ENCODE measurements around the gene FBXO45.
"Not testable (repeated sequence)": the region's sequence is repeated elsewhere in the genome, so short reads cannot be mapped to it uniquely, and the experiment has no call there.

- TF ChIP-seq RAD21 (IDR thresholded peaks at IDR 0.05; ENCODE audit: low read depth); ATF3 (IDR thresholded peaks at IDR 0.05); CTCF (IDR thresholded peaks at IDR 0.05 in 2 of 3, conservative IDR thresholded peaks at IDR 0.05 in 1 of 3; ENCODE audit: borderline replicate concordance in 1 of 3, insufficient read depth in 1 of 3, low read depth in 2 of 3, low read length in 2 of 3); POLR2A (IDR thresholded peaks at IDR 0.05; ENCODE audit: borderline replicate concordance, extremely low read depth, insufficient read depth, insufficient read length); ZBTB33 (IDR thresholded peaks at IDR 0.05; ENCODE audit: extremely low read depth, insufficient replicate concordance, low read length); CBX3 (IDR thresholded peaks at IDR 0.05; ENCODE audit: low read depth): not testable (repeated sequence)
Measured at GRCh38 chr3:196521291-196521690, 47.2 kb upstream of the FBXO45 start.

All from HCT116 (cell line).